ENCODE results near the gene TLK2.
"Not testable (repeated sequence)": the region's sequence is repeated elsewhere in the genome, so short reads cannot be mapped to it uniquely, and the experiment has no call there.

TLK2 gene

GRCh38 chr17:62478424-62478879 lies at the start of gene TLK2:
Gene TLK2, plus strand, starts transcription at chr17:62478825. Its CDS starts 2,301 bp downstream, at chr17:62481126.
- DNase-seq (ENCODE audit: low read depth in 2 of 2), result peak; percentile 70 to 76

- not testable (repeated sequence) for DNase-seq (ENCODE audit: low read depth in 2 of 2)
Measured at GRCh38 chr17:62435251-62435650, 43.4 kb upstream of the TLK2 start.

GRCh38 chr17:62441181-62441580 lies 37.4 kb upstream of the TLK2 start:
- not testable (repeated sequence) for DNase-seq (ENCODE audit: low read depth in 2 of 2)

- DNase-seq (ENCODE audit: low read depth in 2 of 2), result no peak
Measured at GRCh38 chr17:62444063-62444462, 34.6 kb upstream of the TLK2 start.

GRCh38 chr17:62445791-62446190 lies 32.8 kb upstream of the TLK2 start:
- not testable (repeated sequence) for DNase-seq (ENCODE audit: low read depth in 2 of 2)

- DNase-seq (ENCODE audit: low read depth in 2 of 2), result not testable (repeated sequence)
Measured at GRCh38 chr17:62452195-62452594, 26.4 kb upstream of the TLK2 start.

GRCh38 chr17:62453041-62453440 lies 25.6 kb upstream of the TLK2 start:
- DNase-seq (ENCODE audit: low read depth in 2 of 2), result not testable (repeated sequence)

- DNase-seq (ENCODE audit: low read depth in 2 of 2), result not testable (repeated sequence)
Measured at GRCh38 chr17:62453656-62454055, 25.0 kb upstream of the TLK2 start.

GRCh38 chr17:62454111-62454510 lies 24.5 kb upstream of the TLK2 start:
- DNase-seq (ENCODE audit: low read depth in 2 of 2), result not testable (repeated sequence)

GRCh38 chr17:62456016-62456415 lies 22.6 kb upstream of the TLK2 start:
- no peak for DNase-seq (ENCODE audit: low read depth in 2 of 2)

- DNase-seq (ENCODE audit: low read depth in 2 of 2), result not testable (repeated sequence)
Measured at GRCh38 chr17:62458483-62458882, 20.1 kb upstream of the TLK2 start.

GRCh38 chr17:62464422-62464821 lies 14.2 kb upstream of the TLK2 start:
- DNase-seq (ENCODE audit: low read depth in 2 of 2), result not testable (repeated sequence)

GRCh38 chr17:62465271-62465670 lies 13.4 kb upstream of the TLK2 start:
- not testable (repeated sequence) for DNase-seq (ENCODE audit: low read depth in 2 of 2)

- peak; percentile 10 to 32 for DNase-seq (ENCODE audit: low read depth in 2 of 2)
Measured at GRCh38 chr17:62470666-62471379, 7.8 kb upstream of the TLK2 start.

- not testable (repeated sequence) for DNase-seq (ENCODE audit: low read depth in 2 of 2)
Measured at GRCh38 chr17:62471380-62471880, 7.2 kb upstream of the TLK2 start.

GRCh38 chr17:62473030-62473982 lies 5.3 kb upstream of the TLK2 start:
- DNase-seq (ENCODE audit: low read depth in 2 of 2), result not testable (repeated sequence)

GRCh38 chr17:62477111-62477510 lies 1.5 kb upstream of the TLK2 start:
- DNase-seq (ENCODE audit: low read depth in 2 of 2), result not testable (repeated sequence)

- peak; percentile 15 to 24 for DNase-seq (ENCODE audit: low read depth in 2 of 2)
Measured at GRCh38 chr17:62477718-62478408, 762 bp upstream of the TLK2 start.

- peak; percentile 14 to 17 for DNase-seq (ENCODE audit: low read depth in 2 of 2)
Measured at GRCh38 chr17:62478880-62479638, 434 bp downstream of the TLK2 start.

- not testable (repeated sequence) for DNase-seq (ENCODE audit: low read depth in 2 of 2)
Measured at GRCh38 chr17:62479639-62480258, 1.1 kb downstream of the TLK2 start.
